ENCODE data around the gene PXN.

- TF ChIP-seq REST (IDR thresholded peaks at IDR 0.05), result no peak
- TF ChIP-seq CTCF (IDR thresholded peaks at IDR 0.05; ENCODE audit: low read depth, low read length, missing input control), result no peak
- TF ChIP-seq YY1 (IDR thresholded peaks at IDR 0.05), result no peak
- no peak for TF ChIP-seq RAD21 (IDR thresholded peaks at IDR 0.05)
- TF ChIP-seq NR2F2 (IDR thresholded peaks at IDR 0.05), result no peak
- TF ChIP-seq ZBTB33 (IDR thresholded peaks at IDR 0.05), result no peak
- TF ChIP-seq FOXA1 (IDR thresholded peaks at IDR 0.05), result no peak
Measured at GRCh38 chr12:120204171-120204570, 61.4 kb downstream of the PXN start.
